DMS153 treated with DMSO at 0.1 percent for 48 hours (cell line): ENCODE data around the gene ITGAX.

Experiments used
- DNase-seq: peaks from one replicate; lab custom pipeline; 2025; ENCODE audit not compliant: unreplicated experiment; lab: John Stamatoyannopoulos, UW

Gene ITGAX

DNA sequence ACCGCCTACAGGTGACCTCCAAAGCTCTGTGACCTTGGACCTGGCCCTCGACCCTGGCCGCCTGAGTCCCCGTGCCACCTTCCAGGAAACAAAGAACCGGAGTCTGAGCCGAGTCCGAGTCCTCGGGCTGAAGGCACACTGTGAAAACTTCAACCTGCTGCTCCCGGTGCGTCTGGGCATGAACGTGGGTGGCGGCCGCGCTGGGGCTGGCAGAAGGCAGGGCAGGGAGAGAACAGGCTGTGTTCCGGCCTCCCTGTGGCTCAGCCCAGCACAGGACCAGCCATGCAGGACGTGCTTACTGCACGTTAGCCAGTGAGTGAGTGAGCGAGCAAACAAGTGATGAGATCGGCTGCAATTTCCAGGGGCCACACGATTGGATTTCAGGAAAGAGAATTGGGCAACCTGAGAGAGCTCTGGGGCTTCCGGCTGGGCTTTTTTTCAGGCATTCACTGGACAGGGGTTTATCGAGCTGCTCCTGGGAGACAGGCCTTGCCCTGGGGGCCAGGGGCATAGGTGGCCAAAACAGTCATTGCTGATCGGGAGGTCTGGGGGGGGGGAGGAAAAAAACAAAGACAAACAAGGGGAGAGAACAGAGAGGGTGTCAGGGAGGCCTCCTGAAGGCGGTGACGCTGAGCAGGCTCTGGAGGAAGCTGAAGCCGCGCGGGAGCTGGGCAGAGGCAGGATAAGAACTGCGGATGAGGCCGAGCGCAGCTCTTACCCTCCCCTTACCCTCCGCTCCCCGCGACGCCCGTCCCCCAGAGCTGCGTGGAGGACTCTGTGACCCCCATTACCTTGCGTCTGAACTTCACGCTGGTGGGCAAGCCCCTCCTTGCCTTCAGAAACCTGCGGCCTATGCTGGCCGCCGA is 16.9 kb downstream of the ITGAX start:
- no peak for DNase-seq

DNA sequence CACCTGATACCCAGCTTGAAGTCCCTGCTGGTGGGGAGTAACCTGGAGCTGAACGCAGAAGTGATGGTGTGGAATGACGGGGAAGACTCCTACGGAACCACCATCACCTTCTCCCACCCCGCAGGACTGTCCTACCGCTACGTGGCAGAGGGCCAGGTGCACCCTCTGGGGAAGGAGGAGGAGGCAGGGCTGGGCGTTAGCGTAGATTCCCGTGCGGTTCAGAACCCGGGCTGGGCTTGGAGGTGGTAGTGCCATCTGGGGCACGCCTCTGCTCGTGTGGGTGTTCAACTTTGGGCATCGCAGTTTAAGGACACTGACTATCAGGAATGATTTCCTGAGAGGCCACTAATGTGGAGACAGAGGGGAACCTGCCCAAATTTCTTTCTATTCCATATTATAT is 18.3 kb downstream of the ITGAX start:
- DNase-seq = no peak

DNA sequence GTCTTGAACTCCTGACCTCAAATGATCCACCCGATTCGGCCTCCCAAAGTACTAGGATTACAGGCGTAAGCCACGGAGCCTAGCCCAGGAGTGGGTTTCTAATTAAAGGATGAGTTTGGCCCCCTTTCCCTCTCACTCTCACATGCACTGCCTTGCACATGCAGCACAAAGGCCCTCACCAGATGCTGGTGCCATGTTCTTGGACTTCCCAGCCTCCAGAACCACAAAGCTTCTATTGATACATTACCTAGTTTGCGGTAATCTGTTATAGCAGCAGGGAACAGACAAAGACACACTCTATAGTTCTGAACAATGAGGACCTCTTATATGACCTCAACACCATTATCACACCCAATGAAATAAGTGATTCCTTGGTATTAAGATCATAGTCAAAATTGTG is 20.3 kb downstream of the ITGAX start:
- no peak for DNase-seq

DNA sequence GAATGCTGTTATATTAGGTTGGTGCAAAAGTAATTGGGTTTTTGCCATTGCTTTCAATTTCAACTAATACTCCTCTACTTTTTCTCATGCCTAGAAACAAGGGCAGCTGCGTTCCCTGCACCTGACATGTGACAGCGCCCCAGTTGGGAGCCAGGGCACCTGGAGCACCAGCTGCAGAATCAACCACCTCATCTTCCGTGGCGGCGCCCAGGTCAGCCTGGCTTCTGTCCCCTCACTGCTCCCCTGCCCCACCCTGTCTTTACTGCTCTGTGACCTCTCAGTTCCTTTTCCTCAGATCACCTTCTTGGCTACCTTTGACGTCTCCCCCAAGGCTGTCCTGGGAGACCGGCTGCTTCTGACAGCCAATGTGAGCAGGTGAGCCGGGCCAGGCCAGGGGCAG is 21.7 kb downstream of the ITGAX start:
- DNase-seq = no peak

DNA sequence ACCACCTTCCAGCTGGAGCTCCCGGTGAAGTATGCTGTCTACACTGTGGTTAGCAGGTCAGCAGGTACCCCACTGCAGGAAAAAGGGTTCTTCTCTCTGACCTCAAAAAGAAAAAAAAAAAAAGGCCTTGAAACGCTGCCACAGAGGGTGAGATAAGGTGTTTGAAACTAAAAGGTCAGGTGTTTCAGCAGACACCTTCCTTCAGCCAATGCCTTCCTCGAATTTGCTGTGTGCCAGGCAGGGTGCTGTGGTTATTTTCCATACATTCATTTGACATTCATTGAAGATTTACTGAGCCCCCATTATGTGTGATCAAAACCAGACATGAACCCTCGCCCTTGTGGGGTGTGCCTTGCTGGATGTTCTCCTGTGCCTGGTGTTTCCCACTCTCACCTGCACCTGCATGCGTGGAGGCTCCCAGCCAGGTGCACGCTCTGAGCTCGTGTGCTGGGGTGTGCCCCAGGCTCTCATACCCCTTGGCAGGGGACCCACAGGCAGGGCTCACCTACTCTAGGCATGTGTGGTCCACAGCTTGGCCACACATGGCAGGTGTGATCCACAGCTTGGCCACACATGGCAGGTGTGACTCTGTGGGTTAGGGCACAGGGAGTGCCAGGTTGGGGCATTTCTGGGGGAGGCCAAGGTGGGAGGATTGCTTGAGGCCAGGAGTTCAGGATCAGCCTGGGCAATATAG is 22.4 kb downstream of the ITGAX start:
- DNase-seq = no peak

DNA sequence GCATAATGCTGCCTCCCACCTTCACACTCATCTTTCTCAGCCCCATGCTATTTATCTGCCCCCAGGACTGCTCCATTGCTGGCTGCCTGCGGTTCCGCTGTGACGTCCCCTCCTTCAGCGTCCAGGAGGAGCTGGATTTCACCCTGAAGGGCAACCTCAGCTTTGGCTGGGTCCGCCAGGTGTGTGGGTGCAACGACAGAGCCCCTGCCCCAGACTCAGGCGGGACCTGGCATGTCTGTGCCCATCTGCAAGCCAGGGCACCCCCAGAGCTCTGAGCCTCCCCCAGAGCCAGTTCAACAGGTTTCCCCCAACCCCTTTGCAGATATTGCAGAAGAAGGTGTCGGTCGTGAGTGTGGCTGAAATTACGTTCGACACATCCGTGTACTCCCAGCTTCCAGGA is 25.2 kb downstream of the ITGAX start:
- no peak for DNase-seq

DNA sequence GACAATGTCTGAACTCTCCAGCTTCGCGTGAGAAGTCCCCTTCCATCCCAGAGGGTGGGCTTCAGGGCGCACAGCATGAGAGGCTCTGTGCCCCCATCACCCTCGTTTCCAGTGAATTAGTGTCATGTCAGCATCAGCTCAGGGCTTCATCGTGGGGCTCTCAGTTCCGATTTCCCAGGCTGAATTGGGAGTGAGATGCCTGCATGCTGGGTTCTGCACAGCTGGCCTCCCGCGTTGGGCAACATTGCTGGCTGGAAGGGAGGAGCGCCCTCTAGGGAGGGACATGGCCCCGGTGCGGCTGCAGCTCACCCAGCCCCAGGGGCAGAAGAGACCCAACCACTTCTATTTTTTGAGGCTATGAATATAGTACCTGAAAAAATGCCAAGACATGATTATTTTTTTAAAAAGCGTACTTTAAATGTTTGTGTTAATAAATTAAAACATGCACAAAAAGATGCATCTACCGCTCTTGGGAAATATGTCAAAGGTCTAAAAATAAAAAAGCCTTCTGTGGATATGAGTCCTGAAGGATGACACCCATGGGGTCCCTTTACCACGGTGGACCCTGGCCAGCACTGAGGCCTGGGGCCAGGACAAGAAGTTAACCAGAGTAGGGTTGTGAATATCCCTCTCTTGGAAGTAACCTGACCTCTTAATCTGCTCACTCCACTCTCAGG is 27.6 kb downstream of the ITGAX start:
- no peak for DNase-seq

DNA sequence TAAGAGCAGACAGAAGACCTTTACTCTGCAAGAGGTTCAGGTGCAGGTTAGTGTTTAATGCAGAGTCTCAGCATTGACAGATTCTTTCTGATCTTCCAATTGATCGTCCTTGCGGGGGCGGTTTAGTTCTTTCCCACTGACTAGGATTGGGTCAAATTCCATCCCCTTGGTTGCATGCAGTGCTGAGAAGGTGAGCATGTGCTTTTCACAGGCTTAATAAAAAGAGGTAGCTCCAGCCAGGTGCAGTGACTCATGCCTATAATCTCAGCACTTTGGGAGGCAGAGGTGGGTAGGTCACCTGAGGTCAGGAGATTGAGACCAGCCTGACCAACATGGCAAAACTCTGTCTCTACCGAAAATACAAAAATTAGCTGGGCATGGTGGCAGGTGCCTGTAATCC is 30.7 kb downstream of the ITGAX start:
- DNase-seq = no peak

DNA sequence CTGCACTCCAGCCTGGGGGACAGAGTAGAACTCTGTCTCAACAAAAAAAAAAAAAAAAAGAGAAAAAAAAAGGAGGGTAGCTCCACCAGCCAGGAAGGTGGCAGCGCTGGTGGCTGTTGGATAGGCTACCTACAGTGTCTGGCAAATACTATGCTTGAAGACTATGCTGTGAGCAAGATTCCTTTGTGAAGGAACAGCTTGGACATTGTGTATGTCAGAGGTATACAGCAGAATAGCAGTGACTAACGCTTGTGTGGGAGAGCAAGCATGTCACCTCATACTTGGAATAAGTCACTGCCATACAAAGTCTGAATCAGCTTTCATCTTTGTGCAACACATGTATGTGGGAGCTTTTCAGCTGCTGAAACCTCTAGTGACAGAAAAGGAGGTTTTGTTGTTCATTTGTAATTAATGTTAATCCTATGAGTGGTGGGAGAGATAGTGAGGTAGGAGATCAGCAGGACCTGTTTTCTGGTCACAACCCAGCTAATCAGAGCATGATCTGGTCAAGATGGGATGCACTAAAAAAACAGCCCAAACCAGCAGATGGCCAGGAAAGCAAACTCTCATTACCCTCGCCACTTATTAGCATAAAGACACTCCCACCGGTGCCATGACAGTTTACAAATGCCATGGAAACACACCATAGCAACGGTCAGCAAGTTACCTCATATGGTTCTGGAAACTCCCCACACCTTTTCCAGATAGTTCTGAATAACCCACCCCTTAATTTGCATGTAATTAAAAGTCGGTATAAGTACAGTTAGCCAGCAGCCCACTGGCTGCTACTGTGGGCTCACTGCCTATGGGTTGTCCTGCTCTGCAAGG is 31.4 kb downstream of the ITGAX start:
- DNase-seq = no peak

DNA sequence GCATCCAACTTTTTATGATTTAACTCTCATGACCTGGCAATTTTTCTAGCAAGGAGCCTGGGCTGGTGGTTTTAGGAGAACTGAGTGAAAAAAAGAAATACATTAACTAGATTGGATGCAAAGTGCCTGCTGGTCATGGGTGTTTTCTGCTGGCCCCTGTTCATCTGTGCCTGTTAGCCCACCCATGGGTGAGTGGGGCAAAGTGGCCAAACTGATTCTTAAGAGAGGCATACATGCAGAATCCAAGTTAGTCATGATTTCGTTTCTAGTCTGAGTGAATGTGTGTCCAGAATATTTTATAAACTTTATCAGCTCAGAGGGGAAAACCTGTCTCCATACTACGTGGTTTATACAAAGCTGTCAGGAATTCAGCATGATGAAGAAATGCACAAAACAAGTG is 33.6 kb downstream of the ITGAX start:
- no peak for DNase-seq

DNA sequence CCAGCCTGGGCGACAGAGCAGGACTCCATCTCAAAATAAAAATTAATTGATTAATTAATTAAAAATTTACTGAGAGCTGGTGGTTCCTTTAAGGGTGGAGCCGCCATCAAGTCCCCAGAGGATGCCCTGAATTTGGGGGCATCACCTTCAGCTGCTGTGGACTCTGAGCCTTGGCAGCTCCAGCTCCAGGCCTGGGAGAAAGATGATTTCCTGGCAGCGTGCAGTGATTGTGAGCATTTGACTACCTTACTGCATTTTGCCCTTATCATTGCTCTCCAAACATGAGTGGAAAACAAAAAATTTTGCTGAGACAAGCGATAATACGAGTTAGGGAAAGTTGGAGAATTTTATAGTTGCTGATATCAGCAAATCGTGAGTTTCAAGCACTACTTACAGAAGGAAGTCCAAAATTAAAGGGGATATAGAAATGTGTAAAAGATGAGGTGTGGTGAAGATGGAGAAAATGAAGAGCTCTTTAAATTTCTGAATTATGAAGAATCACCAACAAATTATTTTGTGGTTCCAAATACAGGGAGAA is 35.6 kb downstream of the ITGAX start:
- DNase-seq = no peak

DNA sequence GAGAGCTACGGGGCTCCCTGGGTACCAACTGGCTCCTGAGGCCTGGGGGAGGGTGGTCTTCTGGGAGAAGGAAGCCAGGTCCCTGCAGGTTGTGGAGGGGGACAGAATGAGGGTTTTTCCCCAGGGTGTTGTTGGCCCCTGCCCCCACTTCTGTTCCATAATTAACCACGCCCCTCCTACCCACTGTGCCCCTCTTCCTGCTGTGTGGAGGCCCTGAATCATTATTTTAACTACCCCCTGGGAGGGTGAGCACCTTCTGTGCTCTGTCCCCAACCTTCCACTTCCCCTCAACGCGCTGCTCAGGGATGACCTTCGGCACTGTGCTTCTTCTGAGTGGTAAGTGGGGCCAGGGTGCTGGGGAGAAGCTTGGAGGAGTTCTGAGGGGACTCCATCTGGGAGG is 38.1 kb downstream of the ITGAX start, which contains the start of gene ITGAD:
Gene ITGAD (plus strand): TSS at position 280 of the 400 bp plus-strand sequence. CDS start 26 bp downstream, at position 306.
- DNase-seq = no peak

DNA sequence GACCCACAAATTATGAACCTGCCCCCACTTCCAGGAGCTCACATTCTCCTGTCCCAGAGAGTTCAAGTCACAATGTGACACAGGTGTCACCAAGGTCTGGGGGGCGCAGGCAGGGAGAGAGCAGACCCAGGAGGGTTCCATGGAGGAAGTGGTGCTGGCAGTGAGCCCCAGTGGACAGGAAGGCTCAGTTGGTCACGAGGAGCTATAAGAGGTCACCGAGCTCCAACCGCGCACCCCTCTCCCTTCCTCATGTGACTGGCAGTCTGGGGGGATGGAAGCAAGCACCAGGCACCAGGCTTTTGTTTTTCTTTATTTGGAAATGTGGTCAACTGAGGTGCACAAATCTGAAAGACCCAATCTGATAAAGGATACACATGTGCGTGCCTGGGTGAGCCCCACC is 40.7 kb downstream of the ITGAX start:
- no peak for DNase-seq

DNA sequence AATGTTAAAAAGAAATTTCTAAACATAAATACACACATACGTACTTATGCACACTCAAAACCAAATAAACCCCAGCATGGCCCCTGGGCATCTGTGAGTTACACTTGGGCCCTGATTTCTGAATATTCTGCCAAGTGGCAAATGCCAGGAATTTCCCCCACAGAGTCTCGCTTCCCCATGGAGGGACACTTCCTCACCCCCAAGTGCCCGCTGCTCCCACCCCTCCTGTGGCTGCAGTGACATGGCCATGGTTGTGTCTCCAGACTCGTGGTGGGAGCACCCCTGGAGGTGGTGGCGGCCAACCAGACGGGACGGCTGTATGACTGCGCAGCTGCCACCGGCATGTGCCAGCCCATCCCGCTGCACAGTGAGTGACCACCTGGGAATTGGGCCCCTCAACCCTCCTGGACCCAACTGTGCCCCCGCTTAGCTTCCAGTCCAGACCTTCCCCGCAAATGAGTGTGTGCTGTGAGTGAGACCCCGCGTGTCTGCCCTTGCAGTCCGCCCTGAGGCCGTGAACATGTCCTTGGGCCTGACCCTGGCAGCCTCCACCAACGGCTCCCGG is 42.2 kb downstream of the ITGAX start:
- DNase-seq = no peak

DNA sequence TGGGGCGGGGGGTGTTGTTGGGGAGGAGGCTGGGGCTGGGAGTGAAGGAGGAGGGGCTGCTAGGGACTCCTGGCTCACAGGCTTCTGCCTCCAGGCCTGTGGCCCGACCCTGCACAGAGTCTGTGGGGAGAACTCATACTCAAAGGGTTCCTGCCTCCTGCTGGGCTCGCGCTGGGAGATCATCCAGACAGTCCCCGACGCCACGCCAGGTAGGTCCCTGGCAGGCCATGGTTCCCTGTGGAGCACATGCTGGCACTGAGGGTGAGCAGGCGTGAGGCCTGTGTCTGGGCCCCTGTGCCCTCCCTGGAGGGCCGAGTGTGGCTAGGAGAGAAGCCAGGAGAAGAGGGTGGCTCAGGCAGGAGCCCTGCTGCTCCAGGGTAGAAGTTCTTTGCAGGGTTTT is 42.7 kb downstream of the ITGAX start:
- DNase-seq = no peak

DNA sequence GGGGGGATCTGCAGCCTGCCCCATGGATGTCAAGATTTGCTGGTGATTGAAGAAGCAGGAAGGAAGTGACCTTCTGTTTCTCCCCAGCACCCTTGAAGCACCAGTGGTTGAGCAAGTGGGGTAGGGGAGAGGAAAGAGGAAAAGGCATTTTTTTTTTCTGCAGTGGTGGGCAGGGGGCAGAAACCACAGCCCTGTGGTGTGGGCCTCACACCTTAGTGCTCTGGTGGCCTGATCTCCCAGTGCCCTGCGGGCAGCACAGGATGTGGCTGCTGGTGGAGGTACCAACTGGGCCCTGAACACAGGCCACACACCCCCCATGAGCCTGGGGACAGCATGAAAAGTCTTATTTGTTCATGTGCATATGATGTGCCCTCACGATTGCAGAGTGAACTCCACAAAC is 45.2 kb downstream of the ITGAX start:
- DNase-seq = no peak

DNA sequence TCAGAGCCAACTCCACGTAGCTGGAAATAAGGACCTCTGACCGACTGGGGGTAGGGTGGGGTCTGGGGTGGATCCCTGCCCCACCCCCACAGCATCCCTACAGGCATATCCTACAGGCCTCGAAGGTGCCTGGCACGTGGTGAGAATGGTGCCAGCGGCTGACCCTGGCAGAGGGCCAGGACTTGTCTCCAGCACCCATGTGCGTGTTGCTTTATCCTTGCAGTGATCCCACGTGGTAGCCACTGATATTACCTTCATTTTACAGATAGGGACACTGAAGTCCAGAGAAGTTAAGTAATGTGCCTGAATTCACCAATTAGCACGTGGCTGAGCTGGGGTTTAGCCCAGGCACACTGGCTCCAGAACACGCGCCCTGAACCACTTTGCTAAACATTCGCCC is 46.5 kb downstream of the ITGAX start:
- DNase-seq = no peak

DNA sequence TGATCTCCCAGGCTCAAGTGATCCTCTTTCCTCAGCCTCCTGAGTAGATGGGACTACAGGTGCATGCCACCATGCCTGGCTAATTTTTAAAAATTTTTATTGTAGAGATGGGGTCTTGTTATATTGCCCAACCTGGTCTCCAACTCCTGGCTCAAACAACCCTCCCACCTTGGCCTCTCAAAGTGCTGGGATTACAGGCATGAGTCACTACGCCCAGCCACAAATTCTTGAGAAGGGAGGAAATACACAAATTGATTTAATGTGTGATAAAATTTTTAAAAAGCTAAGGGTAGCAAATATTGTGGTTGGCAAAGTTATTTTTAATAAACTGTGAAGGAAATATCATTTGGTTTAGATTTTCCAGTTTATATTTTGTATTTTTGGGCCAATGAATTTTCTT is 47.7 kb downstream of the ITGAX start:
- DNase-seq = no peak

DNA sequence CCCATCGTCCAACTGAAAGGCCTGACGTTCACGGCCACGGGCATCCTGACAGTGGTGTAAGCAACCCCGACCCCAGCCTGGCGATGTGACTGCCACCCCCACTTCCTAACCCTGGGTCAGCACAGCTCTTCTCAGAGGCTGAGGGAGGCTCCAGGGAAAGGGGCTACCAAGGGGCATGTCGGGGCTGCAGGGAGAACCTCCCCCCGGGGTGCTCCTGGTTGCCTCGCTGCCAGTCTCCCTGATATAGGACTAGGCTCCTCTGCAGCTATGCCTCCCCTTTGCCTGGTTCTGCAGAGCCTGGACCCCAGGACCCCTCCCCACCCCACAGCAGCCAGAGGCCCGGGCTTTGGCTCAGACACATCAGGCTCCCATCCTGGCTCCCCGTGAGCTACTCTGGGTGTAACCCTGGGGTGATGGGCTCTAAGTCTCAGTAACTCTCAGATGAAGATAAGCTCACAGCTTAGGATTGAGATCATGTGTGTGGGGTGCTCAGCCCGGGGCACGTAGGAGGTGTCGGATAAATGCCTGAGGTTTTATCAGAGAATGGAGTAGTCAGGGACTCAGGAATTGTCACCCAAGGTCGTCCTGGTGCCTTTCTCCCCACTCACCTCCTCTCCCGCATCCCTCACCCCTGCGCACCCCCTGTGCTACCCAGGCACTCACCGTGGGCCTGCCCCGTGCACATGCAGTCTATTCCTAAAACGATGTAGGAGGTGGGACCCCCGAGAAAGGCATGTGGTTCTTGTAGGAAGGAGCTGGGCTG is 48.8 kb downstream of the ITGAX start:
- no peak for DNase-seq
